Lung (tissue), 12 donors: ENCODE results near the gene ITGB6. TPM values are rescaled to one million over a fixed set of nuclear protein-coding genes. Genes with fewer than 3 reads are reported as not detected.

Experiments used
- ATAC-seq: fragments of 200-7000 bp; cut with Tn5 transposase; one replicate; pipeline ENCODE4 v1.9.1; 2020; ENCODE audit warnings: moderate number of reproducible peaks; ENCODE audit not compliant: insufficient read depth, low FRiP score
- DNase-seq, 3 donors: peaks; one replicate each; pipeline ENCODE4 v3.0.0-alpha.2; 2013 to 2017
- H3K27ac ChIP-seq, 2 donors: one replicate each; pipeline ENCODE4 v1.5.1; 2013; ENCODE audit warnings: mild to moderate bottlenecking in 2 of 2, moderate library complexity in 2 of 2, control low read depth in 1 of 2, inconsistent platforms in 1 of 2, low read depth in 1 of 2, low read length in 1 of 2
- H3K27me3 ChIP-seq, 3 donors: one replicate each; pipeline ENCODE4 v1.5.1; 2013; ENCODE audit warnings: low read length in 2 of 3; ENCODE audit not compliant: control insufficient read depth in 3 of 3, insufficient read depth in 3 of 3
- H3K36me3 ChIP-seq, 4 donors: one replicate each; pipeline ENCODE4 v1.5.1; 2013; ENCODE audit warnings: low read length in 4 of 4, mild to moderate bottlenecking in 1 of 4, moderate library complexity in 1 of 4; ENCODE audit not compliant: control insufficient read depth in 4 of 4, insufficient read depth in 4 of 4
- H3K4me1 ChIP-seq, 5 donors: one replicate each; pipeline ENCODE4 v1.5.1; 2013; ENCODE audit warnings: low read length in 5 of 5, mild to moderate bottlenecking in 2 of 5, moderate library complexity in 1 of 5; ENCODE audit not compliant: control insufficient read depth in 5 of 5, insufficient read depth in 5 of 5
- H3K4me3 ChIP-seq: one replicate; pipeline ENCODE4 v1.5.1; 2013; ENCODE audit warnings: mild to moderate bottlenecking, control low read depth, moderate library complexity
- H3K9ac ChIP-seq, 2 donors: one replicate each; pipeline ENCODE4 v1.5.1; 2013; ENCODE audit warnings: low read length in 2 of 2, control low read depth in 1 of 2; ENCODE audit not compliant: insufficient read depth in 1 of 2
- H3K9me3 ChIP-seq, 4 donors: one replicate each; pipeline ENCODE4 v1.5.1; 2013; ENCODE audit warnings: low read length in 3 of 4, mild to moderate bottlenecking in 1 of 4, moderate library complexity in 1 of 4; ENCODE audit not compliant: control insufficient read depth in 4 of 4, insufficient read depth in 3 of 4
- WGBS, 2 donors: extraction: QIAGEN DNeasy Blood & Tissue Kit; methylation state at CpG; one replicate each; pipeline ENCODE4 v1.1.7; 2013; 5-methylcytosine and 5-hydroxymethylcytosine counted together
- polyA plus RNA-seq, 2 donors: library from polyadenylated mRNA; stranded (reverse); fragments of 200-250 nt; gene quantifications; one replicate each; pipeline ENCODE4 v1.2.1, GENCODE V29; 2013
- total RNA-seq, 2 donors: library from RNA; depleted of rRNA in 1 of 2; stranded (reverse); fragments of >200 nt in 1 of 2; gene quantifications; one replicate each; pipeline ENCODE4 v1.2.1, GENCODE V29; 2014 to 2021
- TF ChIP-seq, protein P1 (sequence below): IDR thresholded peaks from 2 replicates; pipeline ENCODE4 v1.5.1; 2012; ENCODE audit warnings: mild to moderate bottlenecking; ENCODE audit errors: control extremely low read depth, extremely low read depth
- donor health status: control.
- donor health status: control.
- donor health status: Bipolar disorder and iron deficiency.
- donor health status: healthy.
- donor health status: DM: yes; HTN: yes; CAD: no.

ITGB6 gene
- total and polyA plus RNA-seq, 4 donors, result 35.1 to 141 (median 41.8) TPM

- H3K36me3 ChIP-seq, result no peaks in the 10 kb centered on the region
- H3K9ac ChIP-seq, result no peak overlapping the region
- H3K9me3 ChIP-seq, result no peaks in the 10 kb centered on the region
- H3K4me3 ChIP-seq, result no peak overlapping the region
- DNase-seq (no peak), ATAC-seq (peak; percentile 85)
- WGBS, 2 donors, result 64 to 79% methylated on average over 7 of the region's 7 CpGs
- H3K27me3 ChIP-seq, result no peaks in the 10 kb centered on the region
- peak overlapping the region in 1 of 2 donors; percentile 74 for H3K27ac ChIP-seq
- TF ChIP-seq, protein P1, sequence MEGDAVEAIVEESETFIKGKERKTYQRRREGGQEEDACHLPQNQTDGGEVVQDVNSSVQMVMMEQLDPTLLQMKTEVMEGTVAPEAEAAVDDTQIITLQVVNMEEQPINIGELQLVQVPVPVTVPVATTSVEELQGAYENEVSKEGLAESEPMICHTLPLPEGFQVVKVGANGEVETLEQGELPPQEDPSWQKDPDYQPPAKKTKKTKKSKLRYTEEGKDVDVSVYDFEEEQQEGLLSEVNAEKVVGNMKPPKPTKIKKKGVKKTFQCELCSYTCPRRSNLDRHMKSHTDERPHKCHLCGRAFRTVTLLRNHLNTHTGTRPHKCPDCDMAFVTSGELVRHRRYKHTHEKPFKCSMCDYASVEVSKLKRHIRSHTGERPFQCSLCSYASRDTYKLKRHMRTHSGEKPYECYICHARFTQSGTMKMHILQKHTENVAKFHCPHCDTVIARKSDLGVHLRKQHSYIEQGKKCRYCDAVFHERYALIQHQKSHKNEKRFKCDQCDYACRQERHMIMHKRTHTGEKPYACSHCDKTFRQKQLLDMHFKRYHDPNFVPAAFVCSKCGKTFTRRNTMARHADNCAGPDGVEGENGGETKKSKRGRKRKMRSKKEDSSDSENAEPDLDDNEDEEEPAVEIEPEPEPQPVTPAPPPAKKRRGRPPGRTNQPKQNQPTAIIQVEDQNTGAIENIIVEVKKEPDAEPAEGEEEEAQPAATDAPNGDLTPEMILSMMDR, result no peak
- H3K4me1 ChIP-seq, result peaks cover 0 to 11% (median 5%) of the 10 kb centered on the region in 5 donors
These were observed 5.4 kb upstream of the ITGB6 start for GRCh38 chr2:160205505-160205904.

DNA sequence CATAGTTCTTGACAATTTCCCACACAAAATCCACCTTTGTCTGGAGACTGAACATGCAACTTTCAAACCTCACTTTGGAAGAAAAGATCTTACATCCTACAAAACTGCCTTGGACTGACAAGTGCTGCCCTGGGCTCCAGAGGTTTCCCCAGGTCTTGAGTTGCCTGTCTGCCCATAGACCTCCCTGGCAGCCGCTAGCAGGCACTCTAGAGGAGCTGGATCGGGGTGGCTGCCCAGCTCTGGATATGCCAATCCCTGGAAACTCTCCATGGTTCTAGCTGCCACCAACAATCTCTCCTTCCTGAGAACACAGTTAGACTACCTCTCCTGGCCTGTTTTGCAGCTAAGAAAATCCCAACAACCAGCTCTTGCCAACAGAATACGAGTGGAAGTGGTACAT lies 3.4 kb upstream of the ITGB6 start:
- H3K9ac ChIP-seq, result no peak overlapping the region
- H3K27ac ChIP-seq, result no peak overlapping the region
- H3K27me3 ChIP-seq, result peaks cover 0 to 2% (median 0%) of the 10 kb centered on the region in 3 donors
- H3K4me1 ChIP-seq, result peaks cover 0 to 8% (median 5%) of the 10 kb centered on the region in 5 donors
- no peak overlapping the region for H3K4me3 ChIP-seq
- DNase-seq (no peak), ATAC-seq (no peak)
- TF ChIP-seq, protein P1, result no peak
- 57 to 60% methylated on average over 3 of the region's 3 CpGs for WGBS, 2 donors
- no peaks in the 10 kb centered on the region for H3K36me3 ChIP-seq
- no peaks in the 10 kb centered on the region for H3K9me3 ChIP-seq

GRCh38 chr2:160203007-160203406 lies 2.9 kb upstream of the ITGB6 start:
- H3K4me1 ChIP-seq, result peaks cover 0 to 4% (median 3%) of the 10 kb centered on the region in 5 donors
- H3K27me3 ChIP-seq, result peaks cover 0 to 2% (median 0%) of the 10 kb centered on the region in 3 donors
- no peak overlapping the region for H3K27ac ChIP-seq
- H3K9me3 ChIP-seq, result no peaks in the 10 kb centered on the region
- 98 to 100% methylated on average over 1 of the region's 1 CpG for WGBS, 2 donors
- ATAC-seq (no peak), DNase-seq (no peak)
- no peaks in the 10 kb centered on the region for H3K36me3 ChIP-seq
- H3K4me3 ChIP-seq, result no peak overlapping the region
- TF ChIP-seq, protein P1, result no peak
- H3K9ac ChIP-seq, result no peak overlapping the region
